ENCODE results near the gene DCAF10. TPM values are rescaled to one million over a fixed set of nuclear protein-coding genes. Genes with fewer than 3 reads are reported as not detected.

Gene DCAF10
- total RNA-seq, 1 donor from 2014 or later = 20.7 TPM

- Histone ChIP-seq H3K36me3 (ENCODE audit: control insufficient read depth, insufficient read depth, low read length) (no peaks in the 10 kb centered on the region), H3K27me3 (ENCODE audit: control insufficient read depth, insufficient read depth, low read length) (no peaks in the 10 kb centered on the region), H3K4me3 (ENCODE audit: low read depth, low read length) (no peak overlapping the region)
- no peak for TF ChIP-seq CTCF (IDR thresholded peaks at IDR 0.05; ENCODE audit: insufficient read depth, low read length, poor library complexity, severe bottlenecking)
- DNase-seq (ENCODE audit: low read depth) = no peak
These were observed 110.7 kb downstream of the DCAF10 start for GRCh38 chr9:37911271-37911681.

- Histone ChIP-seq H3K36me3 (ENCODE audit: control insufficient read depth, insufficient read depth, low read length) (peaks cover 2% of the 10 kb centered on the region), H3K4me3 (ENCODE audit: low read depth, low read length) (no peak overlapping the region), H3K27me3 (ENCODE audit: control insufficient read depth, insufficient read depth, low read length) (no peaks in the 10 kb centered on the region)
- peak; percentile 98 for TF ChIP-seq CTCF (IDR thresholded peaks at IDR 0.05; ENCODE audit: insufficient read depth, low read length, poor library complexity, severe bottlenecking)
- no peak for DNase-seq (ENCODE audit: low read depth)
These were observed 113.0 kb downstream of the DCAF10 start for GRCh38 chr9:37913480-37914153.

GRCh38 chr9:37914154-37914551, 113.6 kb downstream of the DCAF10 start:
- no peak for TF ChIP-seq CTCF (IDR thresholded peaks at IDR 0.05; ENCODE audit: insufficient read depth, low read length, poor library complexity, severe bottlenecking)
- H3K4me3 ChIP-seq (ENCODE audit: low read depth, low read length) = no peak overlapping the region
- peaks cover 2% of the 10 kb centered on the region for H3K36me3 ChIP-seq (ENCODE audit: control insufficient read depth, insufficient read depth, low read length)
- no peaks in the 10 kb centered on the region for H3K27me3 ChIP-seq (ENCODE audit: control insufficient read depth, insufficient read depth, low read length)
- DNase-seq (ENCODE audit: low read depth) = no peak

- Histone ChIP-seq H3K27me3 (ENCODE audit: control insufficient read depth, insufficient read depth, low read length) (no peaks in the 10 kb centered on the region), H3K36me3 (ENCODE audit: control insufficient read depth, insufficient read depth, low read length) (peaks cover 2% of the 10 kb centered on the region), H3K4me3 (ENCODE audit: low read depth, low read length) (no peak overlapping the region)
- TF ChIP-seq CTCF (IDR thresholded peaks at IDR 0.05; ENCODE audit: insufficient read depth, low read length, poor library complexity, severe bottlenecking) = no peak
- DNase-seq (ENCODE audit: low read depth) = no peak
These were observed 114.2 kb downstream of the DCAF10 start for GRCh38 chr9:37914701-37915358.

GRCh38 chr9:37915911-37916470, 115.4 kb downstream of the DCAF10 start:
- no peaks in the 10 kb centered on the region for H3K27me3 ChIP-seq (ENCODE audit: control insufficient read depth, insufficient read depth, low read length)
- peaks cover 2% of the 10 kb centered on the region for H3K36me3 ChIP-seq (ENCODE audit: control insufficient read depth, insufficient read depth, low read length)
- DNase-seq (ENCODE audit: low read depth) = no peak
- no peak overlapping the region for H3K4me3 ChIP-seq (ENCODE audit: low read depth, low read length)
- no peak for TF ChIP-seq CTCF (IDR thresholded peaks at IDR 0.05; ENCODE audit: insufficient read depth, low read length, poor library complexity, severe bottlenecking)
